Loucy (cell line): ENCODE data around the gene MAP3K10.

ENCODE experiments used
- H2AFZ ChIP-seq: fragments of 200-600 bp; sonication (generic); 2 replicates; pipeline ENCODE4 v1.6.0; 2016; ENCODE audit warnings: antibody characterized with exemption, mild to moderate bottlenecking, low read length, moderate library complexity
- H3F3A ChIP-seq: fragments of 200-600 bp; 2 replicates; pipeline ENCODE4 v1.6.0; 2016; ENCODE audit warnings: antibody characterized with exemption, low read depth, mild to moderate bottlenecking
- H3K27me3 ChIP-seq: fragments of 200-600 bp; sonication (generic); 2 replicates; pipeline ENCODE4 v1.6.1; 2014; ENCODE audit warnings: low read length, mild to moderate bottlenecking; ENCODE audit not compliant: insufficient read depth, poor library complexity, severe bottlenecking
- H3K36me3 ChIP-seq: fragments of 200-600 bp; sonication (generic); 2 replicates; pipeline ENCODE4 v1.6.1; 2016; ENCODE audit warnings: low read length; ENCODE audit not compliant: insufficient read depth
- H3K4me1 ChIP-seq: fragments of 200-600 bp; sonication (generic); 2 replicates; pipeline ENCODE4 v1.5.1; 2014; ENCODE audit warnings: low read length, mild to moderate bottlenecking; ENCODE audit not compliant: insufficient read depth, poor library complexity, severe bottlenecking
- H3K4me2 ChIP-seq: fragments of 200-600 bp; sonication (generic); 2 replicates; pipeline ENCODE4 v1.6.0; 2014; ENCODE audit warnings: antibody characterized with exemption, low read length, low read depth, mild to moderate bottlenecking; ENCODE audit not compliant: poor library complexity, severe bottlenecking
- H3K4me3 ChIP-seq: fragments of 200-600 bp; sonication (generic); 2 replicates; pipeline ENCODE4 v1.5.1; 2014; ENCODE audit warnings: low read length, mild to moderate bottlenecking, mixed read lengths; ENCODE audit not compliant: poor library complexity, severe bottlenecking
- H3K79me2 ChIP-seq: fragments of 200-600 bp; sonication (generic); 2 replicates; pipeline ENCODE4 v1.6.1; 2014; ENCODE audit warnings: low read length; ENCODE audit not compliant: insufficient read depth
- H3K9ac ChIP-seq: fragments of 200-600 bp; sonication (generic); 2 replicates; pipeline ENCODE4 v1.6.0; 2014; ENCODE audit warnings: mild to moderate bottlenecking, low read depth, low read length, moderate library complexity; ENCODE audit not compliant: poor library complexity, severe bottlenecking
- H3K9me2 ChIP-seq: fragments of 200-600 bp; sonication (generic); replicated peaks from 2 replicates; pipeline ENCODE4 v1.6.1; 2016; ENCODE audit warnings: low read depth, low read length, mixed read lengths
- H3K9me3 ChIP-seq: fragments of 200-600 bp; sonication (generic); 2 replicates; pipeline ENCODE4 v1.6.1; 2014; ENCODE audit warnings: mild to moderate bottlenecking, antibody characterized with exemption, low read length, low read depth; ENCODE audit not compliant: insufficient read depth
- H4K20me1 ChIP-seq: fragments of 200-600 bp; sonication (generic); 2 replicates; pipeline ENCODE4 v1.6.0; 2014; ENCODE audit warnings: antibody characterized with exemption, low read length, mild to moderate bottlenecking; ENCODE audit not compliant: insufficient read depth, poor library complexity, severe bottlenecking
- CTCF ChIP-seq: fragments of 200-600 bp; sonication (generic); conservative IDR thresholded peaks from 2 replicates; pipeline ENCODE4 v1.5.1; 2014; ENCODE audit warnings: mild to moderate bottlenecking, antibody characterized with exemption, low read length
- EZH2phosphoT487 ChIP-seq: fragments of 200-600 bp; IDR thresholded peaks from 2 replicates; pipeline ENCODE4 v1.6.1; 2018; ENCODE audit warnings: antibody characterized with exemption, mild to moderate bottlenecking, moderate library complexity, borderline replicate concordance

Gene MAP3K10

GRCh38 chr19:40190891-40191835 is at the start of gene MAP3K10:
Gene MAP3K10, plus strand, starts transcription at chr19:40191426. Its CDS starts 606 bp downstream, at chr19:40192032.
- no peaks in the 10 kb centered on the region; the same call in 1 of the 2 replicates for H3K79me2 ChIP-seq
- H3K9ac ChIP-seq: peak within 1 kb of the TSS; percentile 83

GRCh38 chr19:40141551-40141950 is 49.7 kb upstream of the MAP3K10 start:
- no peaks in the 10 kb centered on the region for H3F3A ChIP-seq
- H3K9ac ChIP-seq: no peak overlapping the region

More at GRCh38 chr19:40190891-40191835, at the start of gene MAP3K10:
- no peaks in the 10 kb centered on the region for H3K9me2 ChIP-seq
- peak within 1 kb of the TSS; percentile 90 for H3K4me2 ChIP-seq
- no peaks in the 10 kb centered on the region for H3K27me3 ChIP-seq
- H3F3A ChIP-seq: no peaks in the 10 kb centered on the region
- H4K20me1 ChIP-seq: no peaks in the 10 kb centered on the region
- peaks cover 14% of the 10 kb centered on the region for H3K4me1 ChIP-seq
- TF ChIP-seq CTCF: no peak
- no peak for TF ChIP-seq EZH2phosphoT487
- peak within 1 kb of the TSS; percentile 95 for H3K4me3 ChIP-seq
- no peaks in the 10 kb centered on the region for H3K9me3 ChIP-seq
- peak within 1 kb of the TSS; percentile 100 for H2AFZ ChIP-seq
- no peaks in the 10 kb centered on the region for H3K36me3 ChIP-seq

GRCh38 chr19:40143612-40144011 is 47.6 kb upstream of the MAP3K10 start:
- Histone ChIP-seq H3K36me3 (no peaks in the 10 kb centered on the region), H2AFZ (peak overlapping the region; percentile 58), H3F3A (no peaks in the 10 kb centered on the region), H3K9me2 (no peaks in the 10 kb centered on the region), H3K4me2 (peak overlapping the region; percentile 55), H3K9ac (peak overlapping the region; percentile 1), H3K9me3 (no peaks in the 10 kb centered on the region), H4K20me1 (no peaks in the 10 kb centered on the region), H3K4me1 (peaks cover 13% of the 10 kb centered on the region), H3K4me3 (peak overlapping the region; percentile 44), H3K27me3 (no peaks in the 10 kb centered on the region), H3K79me2 (no peaks in the 10 kb centered on the region)
- TF ChIP-seq CTCF (no peak), EZH2phosphoT487 (no peak)

More at GRCh38 chr19:40141551-40141950, 49.7 kb upstream of the MAP3K10 start:
- Histone ChIP-seq H3K36me3 (no peaks in the 10 kb centered on the region), H3K79me2 (no peaks in the 10 kb centered on the region), H3K4me2 (no peak overlapping the region), H3K4me3 (no peak overlapping the region), H3K9me3 (no peaks in the 10 kb centered on the region), H2AFZ (no peak overlapping the region), H3K27me3 (no peaks in the 10 kb centered on the region), H3K4me1 (peaks cover 13% of the 10 kb centered on the region), H3K9me2 (no peaks in the 10 kb centered on the region), H4K20me1 (no peaks in the 10 kb centered on the region)
- TF ChIP-seq CTCF (no peak), EZH2phosphoT487 (no peak)
